GM23338 (cell line): ENCODE data around the gene PUS3. TPM values are rescaled to one million over a fixed set of nuclear protein-coding genes. Genes with fewer than 3 reads are reported as not detected.

Experiments used
- ATAC-seq: fragments of 200-7000 bp; cut with Tn5 transposase; 3 replicates; pipeline ENCODE4 v1.9.1; 2020
- DNase-seq: peaks from one replicate; pipeline ENCODE4 v3.0.0-alpha.2; 2015; ENCODE audit warnings: low spot score
- H2AFZ ChIP-seq: fragments of 200-600 bp; sonication (generic); 2 replicates; pipeline ENCODE4 v1.8.0; 2016; ENCODE audit warnings: antibody characterized with exemption, mild to moderate bottlenecking, moderate library complexity
- H3F3A ChIP-seq: fragments of 200-600 bp; sonication (generic); replicated peaks from 2 replicates; pipeline ENCODE4 v1.8.0; 2017; ENCODE audit warnings: antibody characterized with exemption, mixed run types, low read depth
- H3K27ac ChIP-seq: fragments of 200-600 bp; sonication (generic); 2 replicates; pipeline ENCODE4 v1.6.1; 2016; ENCODE audit warnings: low read depth
- H3K27me3 ChIP-seq: fragments of 200-600 bp; sonication (generic); 2 replicates; pipeline ENCODE4 v1.8.0; 2016; ENCODE audit warnings: mild to moderate bottlenecking, mixed run types, moderate library complexity; ENCODE audit not compliant: insufficient read depth
- H3K36me3 ChIP-seq: fragments of 200-600 bp; sonication (generic); 2 replicates; pipeline ENCODE4 v1.8.0; 2016; ENCODE audit warnings: mild to moderate bottlenecking; ENCODE audit not compliant: insufficient read depth
- H3K4me1 ChIP-seq: fragments of 200-600 bp; sonication (generic); 2 replicates; pipeline ENCODE4 v1.8.0; 2016; ENCODE audit warnings: mild to moderate bottlenecking, moderate library complexity; ENCODE audit not compliant: insufficient read depth
- H3K4me2 ChIP-seq: fragments of 200-600 bp; sonication (generic); 2 replicates; pipeline ENCODE4 v1.7.1; 2017; ENCODE audit warnings: mixed run types
- H3K4me3 ChIP-seq: fragments of 200-600 bp; sonication (generic); 2 replicates; pipeline ENCODE4 v1.6.1; 2016; ENCODE audit warnings: mixed run types
- H3K79me2 ChIP-seq: fragments of 200-600 bp; sonication (generic); replicated peaks from 2 replicates; pipeline ENCODE4 v1.8.0; 2017; ENCODE audit warnings: mild to moderate bottlenecking; ENCODE audit not compliant: insufficient read depth
- H3K9me2 ChIP-seq: fragments of 200-600 bp; sonication (generic); 2 replicates; pipeline ENCODE4 v1.8.0; 2017; ENCODE audit not compliant: insufficient read depth
- H4K20me1 ChIP-seq: fragments of 200-600 bp; sonication (generic); replicated peaks from 2 replicates; pipeline ENCODE4 v1.8.0; 2017; ENCODE audit warnings: mild to moderate bottlenecking; ENCODE audit not compliant: insufficient read depth
- H3K27ac Mint-ChIP-seq: 2 replicates; pipeline ENCODE4 v1.8.0; 2020; ENCODE audit warnings: inconsistent platforms, mild to moderate bottlenecking, moderate library complexity, mixed read lengths
- H3K27me3 Mint-ChIP-seq: 3 replicates; pipeline ENCODE4 v1.8.0; 2022; ENCODE audit warnings: low read depth, mild to moderate bottlenecking, moderate library complexity, mixed read lengths, inconsistent platforms; ENCODE audit not compliant: insufficient read depth, poor library complexity
- H3K36me3 Mint-ChIP-seq: 3 replicates; pipeline ENCODE4 v1.8.0; 2021; ENCODE audit warnings: low read depth, mild to moderate bottlenecking, inconsistent platforms, moderate library complexity, mixed read lengths
- H3K4me1 Mint-ChIP-seq: 3 replicates; pipeline ENCODE4 v1.8.0; 2020; ENCODE audit warnings: mild to moderate bottlenecking, inconsistent platforms, mixed read lengths
- H3K4me3 Mint-ChIP-seq: 3 replicates; pipeline ENCODE4 v1.8.0; 2021; ENCODE audit warnings: moderate library complexity, mild to moderate bottlenecking, inconsistent platforms, mixed read lengths
- H3K9me3 Mint-ChIP-seq: 3 replicates; pipeline ENCODE4 v1.8.0; 2020; ENCODE audit warnings: moderate library complexity, mild to moderate bottlenecking, inconsistent platforms, mixed read lengths
- CREB1 ChIP-seq: fragments of 250-450 bp; sonication (Bioruptor Pico); IDR thresholded peaks from 2 replicates; pipeline ENCODE4 v1.5.0; 2020; ENCODE audit warnings: low read depth, mild to moderate bottlenecking, moderate library complexity
- ETS1 ChIP-seq: IDR thresholded peaks from 2 replicates; pipeline ENCODE4 v1.6.1; 2016; ENCODE audit warnings: antibody characterized with exemption
- EZH2 ChIP-seq: fragments of 200-600 bp; sonication (generic); IDR thresholded peaks from one replicate; pipeline ENCODE4 v1.8.0; 2017; ENCODE audit warnings: antibody characterized with exemption, mild to moderate bottlenecking, low read depth; ENCODE audit not compliant: unreplicated experiment
- JUNB ChIP-seq: IDR thresholded peaks from one replicate; pipeline ENCODE4 v1.6.1; 2016; ENCODE audit warnings: antibody characterized with exemption; ENCODE audit not compliant: unreplicated experiment
- NANOG ChIP-seq: IDR thresholded peaks from 2 replicates; pipeline ENCODE4 v1.6.1; 2016; ENCODE audit warnings: antibody characterized with exemption, borderline replicate concordance
- POLR2AphosphoS5 ChIP-seq: IDR thresholded peaks from 2 replicates; pipeline ENCODE4 v1.6.1; 2016; ENCODE audit warnings: antibody characterized with exemption, low read depth
- REST ChIP-seq: IDR thresholded peaks from one replicate; pipeline ENCODE4 v1.6.1; 2018; ENCODE audit warnings: antibody characterized with exemption; ENCODE audit not compliant: unreplicated experiment
- STAT1 ChIP-seq: IDR thresholded peaks from one replicate; pipeline ENCODE4 v1.6.1; 2016; ENCODE audit warnings: antibody characterized with exemption; ENCODE audit not compliant: unreplicated experiment
- ZNF114 ChIP-seq: fragments of 250-450 bp; sonication (Bioruptor Pico); IDR thresholded peaks from 2 replicates; pipeline ENCODE4 v1.5.0; 2020; ENCODE audit warnings: mild to moderate bottlenecking, moderate library complexity
- ZNF331 ChIP-seq: fragments of 250-450 bp; sonication (Bioruptor Pico); IDR thresholded peaks from 2 replicates; pipeline ENCODE4 v1.5.0; 2020; ENCODE audit warnings: low read depth, mild to moderate bottlenecking, moderate library complexity
- polyA plus RNA-seq: library from polyadenylated mRNA; unstranded; fragments of >200 nt; fragmentation: Nextera tagmentation; extraction: Ambion mirVana; gene quantifications from 2 replicates; pipeline ENCODE4 v1.2.1, GENCODE V29; 2016
- total RNA-seq: library from RNA; depleted of rRNA; stranded (reverse); fragments of >200 nt; shearing (Covaris generic); gene quantifications from 2 replicates; pipeline ENCODE4 v1.2.3, GENCODE V29; 2014
- TF ChIP-seq, protein P1 (sequence below): fragments of 250-450 bp; sonication (Bioruptor Pico); IDR thresholded peaks from 2 replicates; pipeline ENCODE4 v1.5.0; 2020; ENCODE audit warnings: mild to moderate bottlenecking, moderate library complexity

Gene PUS3
- total and polyA plus RNA-seq, 2 experiments from 2014 or later = 15.8 to 24.1 TPM

DNA sequence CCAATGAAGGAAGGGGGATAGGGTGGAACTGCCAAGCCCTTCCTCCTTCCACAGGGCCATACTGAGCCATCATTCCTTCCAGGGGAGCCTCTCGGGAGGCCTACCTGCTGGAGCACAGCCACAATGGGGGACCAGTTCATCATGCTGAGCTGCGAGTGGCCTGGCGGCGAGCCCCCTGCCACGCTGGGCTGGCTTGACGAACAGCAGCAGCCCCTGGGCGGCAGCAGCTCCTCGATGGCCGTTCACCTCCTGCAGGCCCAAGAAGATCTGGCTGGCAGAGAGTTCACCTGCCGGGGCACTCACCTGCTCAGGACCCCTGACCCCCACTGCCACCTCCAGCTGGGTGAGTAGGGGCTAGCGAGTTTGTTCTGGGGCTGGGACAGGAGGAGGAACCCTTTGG lies 48.7 kb upstream of the PUS3 start (continued):
- TF ChIP-seq, protein P1, sequence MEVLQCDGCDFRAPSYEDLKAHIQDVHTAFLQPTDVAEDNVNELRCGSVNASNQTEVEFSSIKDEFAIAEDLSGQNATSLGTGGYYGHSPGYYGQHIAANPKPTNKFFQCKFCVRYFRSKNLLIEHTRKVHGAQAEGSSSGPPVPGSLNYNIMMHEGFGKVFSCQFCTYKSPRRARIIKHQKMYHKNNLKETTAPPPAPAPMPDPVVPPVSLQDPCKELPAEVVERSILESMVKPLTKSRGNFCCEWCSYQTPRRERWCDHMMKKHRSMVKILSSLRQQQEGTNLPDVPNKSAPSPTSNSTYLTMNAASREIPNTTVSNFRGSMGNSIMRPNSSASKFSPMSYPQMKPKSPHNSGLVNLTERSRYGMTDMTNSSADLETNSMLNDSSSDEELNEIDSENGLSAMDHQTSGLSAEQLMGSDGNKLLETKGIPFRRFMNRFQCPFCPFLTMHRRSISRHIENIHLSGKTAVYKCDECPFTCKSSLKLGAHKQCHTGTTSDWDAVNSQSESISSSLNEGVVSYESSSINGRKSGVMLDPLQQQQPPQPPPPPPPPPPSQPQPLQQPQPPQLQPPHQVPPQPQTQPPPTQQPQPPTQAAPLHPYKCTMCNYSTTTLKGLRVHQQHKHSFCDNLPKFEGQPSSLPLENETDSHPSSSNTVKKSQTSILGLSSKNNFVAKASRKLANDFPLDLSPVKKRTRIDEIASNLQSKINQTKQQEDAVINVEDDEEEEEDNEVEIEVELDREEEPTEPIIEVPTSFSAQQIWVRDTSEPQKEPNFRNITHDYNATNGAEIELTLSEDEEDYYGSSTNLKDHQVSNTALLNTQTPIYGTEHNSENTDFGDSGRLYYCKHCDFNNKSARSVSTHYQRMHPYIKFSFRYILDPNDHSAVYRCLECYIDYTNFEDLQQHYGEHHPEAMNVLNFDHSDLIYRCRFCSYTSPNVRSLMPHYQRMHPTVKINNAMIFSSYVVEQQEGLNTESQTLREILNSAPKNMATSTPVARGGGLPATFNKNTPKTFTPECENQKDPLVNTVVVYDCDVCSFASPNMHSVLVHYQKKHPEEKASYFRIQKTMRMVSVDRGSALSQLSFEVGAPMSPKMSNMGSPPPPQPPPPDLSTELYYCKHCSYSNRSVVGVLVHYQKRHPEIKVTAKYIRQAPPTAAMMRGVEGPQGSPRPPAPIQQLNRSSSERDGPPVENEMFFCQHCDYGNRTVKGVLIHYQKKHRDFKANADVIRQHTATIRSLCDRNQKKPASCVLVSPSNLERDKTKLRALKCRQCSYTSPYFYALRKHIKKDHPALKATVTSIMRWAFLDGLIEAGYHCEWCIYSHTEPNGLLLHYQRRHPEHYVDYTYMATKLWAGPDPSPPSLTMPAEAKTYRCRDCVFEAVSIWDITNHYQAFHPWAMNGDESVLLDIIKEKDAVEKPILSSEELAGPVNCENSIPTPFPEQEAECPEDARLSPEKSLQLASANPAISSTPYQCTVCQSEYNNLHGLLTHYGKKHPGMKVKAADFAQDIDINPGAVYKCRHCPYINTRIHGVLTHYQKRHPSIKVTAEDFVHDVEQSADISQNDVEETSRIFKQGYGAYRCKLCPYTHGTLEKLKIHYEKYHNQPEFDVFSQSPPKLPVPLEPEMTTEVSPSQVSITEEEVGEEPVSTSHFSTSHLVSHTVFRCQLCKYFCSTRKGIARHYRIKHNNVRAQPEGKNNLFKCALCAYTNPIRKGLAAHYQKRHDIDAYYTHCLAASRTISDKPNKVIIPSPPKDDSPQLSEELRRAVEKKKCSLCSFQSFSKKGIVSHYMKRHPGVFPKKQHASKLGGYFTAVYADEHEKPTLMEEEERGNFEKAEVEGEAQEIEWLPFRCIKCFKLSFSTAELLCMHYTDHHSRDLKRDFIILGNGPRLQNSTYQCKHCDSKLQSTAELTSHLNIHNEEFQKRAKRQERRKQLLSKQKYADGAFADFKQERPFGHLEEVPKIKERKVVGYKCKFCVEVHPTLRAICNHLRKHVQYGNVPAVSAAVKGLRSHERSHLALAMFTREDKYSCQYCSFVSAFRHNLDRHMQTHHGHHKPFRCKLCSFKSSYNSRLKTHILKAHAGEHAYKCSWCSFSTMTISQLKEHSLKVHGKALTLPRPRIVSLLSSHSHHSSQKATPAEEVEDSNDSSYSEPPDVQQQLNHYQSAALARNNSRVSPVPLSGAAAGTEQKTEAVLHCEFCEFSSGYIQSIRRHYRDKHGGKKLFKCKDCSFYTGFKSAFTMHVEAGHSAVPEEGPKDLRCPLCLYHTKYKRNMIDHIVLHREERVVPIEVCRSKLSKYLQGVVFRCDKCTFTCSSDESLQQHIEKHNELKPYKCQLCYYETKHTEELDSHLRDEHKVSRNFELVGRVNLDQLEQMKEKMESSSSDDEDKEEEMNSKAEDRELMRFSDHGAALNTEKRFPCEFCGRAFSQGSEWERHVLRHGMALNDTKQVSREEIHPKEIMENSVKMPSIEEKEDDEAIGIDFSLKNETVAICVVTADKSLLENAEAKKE (CRISPR knock-in tag) = no peak
- TF ChIP-seq ZNF114 = no peak

DNA sequence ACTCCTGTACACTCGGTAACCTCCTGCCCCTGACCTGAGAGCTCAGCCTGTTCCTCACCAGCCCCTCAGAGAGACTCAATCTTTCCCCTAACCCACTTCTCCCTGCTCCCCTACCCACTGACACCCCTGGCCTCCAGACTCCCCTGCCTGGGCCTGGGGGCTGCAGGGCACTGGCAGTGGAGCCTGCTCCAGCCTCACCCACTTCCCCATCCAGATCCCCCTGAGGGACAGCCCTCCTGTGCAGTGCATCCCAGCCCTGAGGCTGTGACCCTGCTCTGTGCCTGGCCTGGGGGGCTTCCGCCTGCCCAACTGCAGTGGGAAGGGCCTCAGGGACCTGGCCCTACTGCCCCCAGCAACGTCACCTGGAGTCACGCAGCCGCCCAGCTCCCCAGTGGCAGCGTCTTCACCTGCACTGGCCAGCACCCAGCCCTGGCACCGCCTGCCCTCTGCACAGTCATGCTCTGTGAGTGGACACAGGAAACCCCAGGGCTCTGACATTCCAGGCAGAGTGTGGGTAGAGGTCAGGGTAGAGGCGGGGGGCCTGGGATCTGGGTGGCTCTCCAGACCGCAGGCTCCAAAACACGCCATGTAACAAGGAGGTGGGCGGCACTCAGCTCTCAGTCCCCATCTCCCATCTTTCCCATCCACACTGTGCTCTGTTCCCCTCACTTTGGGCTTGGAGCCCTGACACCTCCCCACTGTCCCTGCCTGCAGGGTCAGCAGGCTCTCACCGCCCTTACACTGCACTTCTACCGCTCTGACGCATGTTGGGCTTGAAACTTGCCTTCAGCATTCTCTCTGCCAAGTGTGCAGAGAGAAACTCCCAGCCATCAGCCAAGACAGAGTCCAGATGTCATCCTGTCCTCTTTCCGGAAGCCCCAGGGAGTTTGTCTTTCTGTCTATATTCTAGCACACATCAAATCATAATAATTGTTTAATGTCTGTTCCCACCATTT lies 48.0 kb upstream of the PUS3 start:
- peaks cover 9% of the 10 kb centered on the region for H3K4me1 Mint-ChIP-seq
- Histone ChIP-seq H3K9me2 (no peaks in the 10 kb centered on the region), H3K4me3 (no peak overlapping the region), H4K20me1 (no peaks in the 10 kb centered on the region), H3F3A (no peaks in the 10 kb centered on the region), H3K27ac (no peak overlapping the region), H3K4me2 (no peak overlapping the region), H3K79me2 (no peaks in the 10 kb centered on the region), H3K27me3 (no peaks in the 10 kb centered on the region), H3K36me3 (no peaks in the 10 kb centered on the region), H3K4me1 (no peaks in the 10 kb centered on the region), H2AFZ (no peak overlapping the region)
- H3K27ac Mint-ChIP-seq = no peak overlapping the region
- ATAC-seq = peak; percentile 11; the same call in 2 of the 3 replicates
- no peaks in the 10 kb centered on the region; the same call in 2 of the 3 replicates for H3K9me3 Mint-ChIP-seq
- H3K4me3 Mint-ChIP-seq = no peak overlapping the region; the same call in 2 of the 3 replicates
- DNase-seq = no peak
- no peaks in the 10 kb centered on the region; the same call in 2 of the 3 replicates for H3K36me3 Mint-ChIP-seq
- H3K27me3 Mint-ChIP-seq = peaks cover 3% of the 10 kb centered on the region
- TF ChIP-seq STAT1 = no peak
- no peak for TF ChIP-seq REST
- TF ChIP-seq EZH2 = no peak
- no peak for TF ChIP-seq ZNF114
- TF ChIP-seq POLR2AphosphoS5 = no peak
- TF ChIP-seq NANOG = no peak
- no peak for TF ChIP-seq CREB1
- no peak for TF ChIP-seq ETS1
- no peak for TF ChIP-seq ZNF331 (CRISPR knock-in tag)
- no peak for TF ChIP-seq JUNB
